ENCODE measurements around the gene CFAP157. TPM values are rescaled to one million over a fixed set of nuclear protein-coding genes. Genes with fewer than 3 reads are reported as not detected.

Gene CFAP157
- total RNA-seq, 1 donor from 2014 or later, result 0.85 TPM

DNA sequence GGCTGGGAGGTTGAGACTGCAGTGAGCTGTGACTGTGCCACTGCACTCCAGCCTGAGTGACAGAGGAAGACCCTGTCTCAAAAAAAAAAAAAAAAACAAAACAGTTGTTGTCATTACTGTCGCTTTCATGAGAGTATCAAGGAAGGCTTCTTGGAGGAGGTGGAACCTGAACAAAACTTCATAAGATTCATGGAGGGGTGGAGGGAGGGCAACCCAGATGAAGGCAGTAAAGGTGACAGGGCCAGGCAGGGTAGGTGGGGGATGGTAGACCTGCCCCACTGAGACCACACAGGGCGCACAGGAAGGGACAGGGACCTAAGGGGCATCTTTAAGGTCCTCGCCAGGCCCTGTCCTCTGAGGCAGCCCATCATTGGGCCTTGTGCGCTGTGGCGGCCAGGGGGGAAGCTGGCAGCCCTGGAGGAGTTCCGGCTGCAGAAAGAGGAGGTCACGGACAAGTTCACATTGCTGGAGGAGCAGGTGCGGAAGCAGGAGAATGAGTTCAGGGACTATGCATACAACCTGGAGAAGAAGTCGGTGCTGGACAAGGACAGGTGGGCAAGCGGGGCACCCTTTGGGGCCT, 3.5 kb downstream of the CFAP157 start:
- no peak overlapping the region for H3K27ac Mint-ChIP-seq (ENCODE audit: unreplicated experiment)
- H3K4me1 Mint-ChIP-seq (ENCODE audit: unreplicated experiment), result peaks cover 19% of the 10 kb centered on the region

DNA sequence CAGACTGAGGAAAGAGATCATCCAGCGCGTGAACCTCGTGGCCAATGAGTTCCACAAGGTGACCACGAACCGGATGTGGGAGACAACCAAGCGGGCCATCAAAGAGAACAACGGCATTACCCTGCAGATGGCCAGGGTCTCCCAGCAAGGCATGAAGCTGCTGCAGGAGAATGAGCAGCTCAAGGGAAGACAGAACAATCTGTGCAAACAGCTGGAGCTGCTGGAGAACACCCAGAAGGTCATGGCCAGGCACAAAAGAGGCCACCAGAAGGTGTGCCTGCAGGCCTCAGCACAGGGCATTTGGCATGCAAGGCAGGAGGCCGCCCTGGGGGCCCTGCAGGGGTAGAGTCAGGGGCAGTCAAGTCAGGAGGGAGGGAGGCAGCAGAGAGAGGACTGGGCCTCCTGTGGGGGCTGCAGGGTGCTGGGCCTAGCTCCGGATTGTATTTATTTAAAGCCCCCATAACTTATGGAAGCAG, 4.5 kb downstream of the CFAP157 start:
- Mint-ChIP-seq H3K36me3 (ENCODE audit: low read depth, unreplicated experiment) (no peaks in the 10 kb centered on the region), H3K27me3 (ENCODE audit: unreplicated experiment) (peaks cover 18% of the 10 kb centered on the region), H3K27ac (ENCODE audit: unreplicated experiment) (no peak overlapping the region), H3K9me3 (ENCODE audit: unreplicated experiment) (no peaks in the 10 kb centered on the region), H3K4me3 (ENCODE audit: unreplicated experiment) (no peak overlapping the region), H3K4me1 (ENCODE audit: unreplicated experiment) (peaks cover 16% of the 10 kb centered on the region)
- TF ChIP-seq, protein P1, sequence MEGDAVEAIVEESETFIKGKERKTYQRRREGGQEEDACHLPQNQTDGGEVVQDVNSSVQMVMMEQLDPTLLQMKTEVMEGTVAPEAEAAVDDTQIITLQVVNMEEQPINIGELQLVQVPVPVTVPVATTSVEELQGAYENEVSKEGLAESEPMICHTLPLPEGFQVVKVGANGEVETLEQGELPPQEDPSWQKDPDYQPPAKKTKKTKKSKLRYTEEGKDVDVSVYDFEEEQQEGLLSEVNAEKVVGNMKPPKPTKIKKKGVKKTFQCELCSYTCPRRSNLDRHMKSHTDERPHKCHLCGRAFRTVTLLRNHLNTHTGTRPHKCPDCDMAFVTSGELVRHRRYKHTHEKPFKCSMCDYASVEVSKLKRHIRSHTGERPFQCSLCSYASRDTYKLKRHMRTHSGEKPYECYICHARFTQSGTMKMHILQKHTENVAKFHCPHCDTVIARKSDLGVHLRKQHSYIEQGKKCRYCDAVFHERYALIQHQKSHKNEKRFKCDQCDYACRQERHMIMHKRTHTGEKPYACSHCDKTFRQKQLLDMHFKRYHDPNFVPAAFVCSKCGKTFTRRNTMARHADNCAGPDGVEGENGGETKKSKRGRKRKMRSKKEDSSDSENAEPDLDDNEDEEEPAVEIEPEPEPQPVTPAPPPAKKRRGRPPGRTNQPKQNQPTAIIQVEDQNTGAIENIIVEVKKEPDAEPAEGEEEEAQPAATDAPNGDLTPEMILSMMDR (IDR thresholded peaks at IDR 0.05; ENCODE audit: unreplicated experiment), result no peak
- DNase-seq (ENCODE audit: low spot score), result no peak

More for the DNA sequence above, 3.5 kb downstream of the CFAP157 start:
- Mint-ChIP-seq H3K4me3 (ENCODE audit: unreplicated experiment) (no peak overlapping the region), H3K36me3 (ENCODE audit: low read depth, unreplicated experiment) (no peaks in the 10 kb centered on the region), H3K27me3 (ENCODE audit: unreplicated experiment) (peaks cover 18% of the 10 kb centered on the region), H3K9me3 (ENCODE audit: unreplicated experiment) (no peaks in the 10 kb centered on the region)
- TF ChIP-seq, protein P1 (IDR thresholded peaks at IDR 0.05; ENCODE audit: unreplicated experiment), result no peak
- DNase-seq (ENCODE audit: low spot score), result no peak

DNA sequence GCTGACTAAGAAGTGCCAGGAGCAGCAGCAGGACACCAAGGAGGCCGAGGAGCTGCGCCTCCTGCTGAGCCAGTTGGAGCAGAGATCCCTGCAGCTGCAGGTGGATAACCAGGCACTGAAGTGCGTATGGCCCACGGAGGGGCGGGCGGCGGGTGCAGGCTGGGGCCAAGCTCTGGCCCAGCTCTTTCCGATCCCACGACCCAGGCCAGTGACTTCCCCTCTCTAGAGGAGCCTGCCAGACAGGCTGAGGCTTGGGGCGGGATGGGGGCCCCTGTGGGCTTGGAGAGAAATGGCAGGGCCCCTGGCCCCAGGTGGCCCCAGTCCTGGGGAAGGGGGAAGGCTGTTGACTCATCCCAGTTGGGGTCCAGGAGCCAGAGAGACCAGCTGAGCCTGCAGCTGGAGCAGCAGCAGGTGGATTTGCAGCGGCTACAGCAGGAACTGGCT, 5.1 kb downstream of the CFAP157 start:
- Mint-ChIP-seq H3K9me3 (ENCODE audit: unreplicated experiment) (no peaks in the 10 kb centered on the region), H3K4me3 (ENCODE audit: unreplicated experiment) (no peak overlapping the region), H3K36me3 (ENCODE audit: low read depth, unreplicated experiment) (no peaks in the 10 kb centered on the region), H3K4me1 (ENCODE audit: unreplicated experiment) (peaks cover 15% of the 10 kb centered on the region), H3K27ac (ENCODE audit: unreplicated experiment) (no peak overlapping the region), H3K27me3 (ENCODE audit: unreplicated experiment) (peaks cover 18% of the 10 kb centered on the region)
- no peak for DNase-seq (ENCODE audit: low spot score)
- TF ChIP-seq, protein P1 (IDR thresholded peaks at IDR 0.05; ENCODE audit: unreplicated experiment), result no peak

DNA sequence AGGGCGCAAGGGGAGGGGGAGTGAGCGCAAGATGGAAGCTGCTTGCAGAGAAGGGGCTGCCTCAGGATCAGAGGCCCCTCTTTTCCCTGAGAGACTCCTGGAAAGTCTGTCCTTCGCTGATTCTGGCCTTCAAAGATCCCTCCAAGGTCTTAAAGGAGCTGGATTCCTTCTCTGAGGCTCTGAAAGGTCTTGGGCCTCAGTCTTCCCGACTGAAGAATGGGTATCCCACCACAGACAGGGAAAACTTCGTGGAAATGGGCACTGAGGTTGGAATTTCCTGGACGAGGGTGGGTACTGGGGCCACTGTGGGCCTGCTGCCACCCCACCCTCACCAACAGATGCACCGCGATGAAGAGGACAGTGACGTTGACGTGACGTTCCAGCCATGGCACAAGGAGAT, 5.6 kb downstream of the CFAP157 start:
- Mint-ChIP-seq H3K27ac (ENCODE audit: unreplicated experiment) (no peak overlapping the region), H3K27me3 (ENCODE audit: unreplicated experiment) (peaks cover 18% of the 10 kb centered on the region), H3K36me3 (ENCODE audit: low read depth, unreplicated experiment) (no peaks in the 10 kb centered on the region), H3K4me1 (ENCODE audit: unreplicated experiment) (peaks cover 9% of the 10 kb centered on the region), H3K4me3 (ENCODE audit: unreplicated experiment) (no peak overlapping the region), H3K9me3 (ENCODE audit: unreplicated experiment) (no peaks in the 10 kb centered on the region)
- DNase-seq (ENCODE audit: low spot score), result no peak
- TF ChIP-seq, protein P1 (IDR thresholded peaks at IDR 0.05; ENCODE audit: unreplicated experiment), result no peak

DNA sequence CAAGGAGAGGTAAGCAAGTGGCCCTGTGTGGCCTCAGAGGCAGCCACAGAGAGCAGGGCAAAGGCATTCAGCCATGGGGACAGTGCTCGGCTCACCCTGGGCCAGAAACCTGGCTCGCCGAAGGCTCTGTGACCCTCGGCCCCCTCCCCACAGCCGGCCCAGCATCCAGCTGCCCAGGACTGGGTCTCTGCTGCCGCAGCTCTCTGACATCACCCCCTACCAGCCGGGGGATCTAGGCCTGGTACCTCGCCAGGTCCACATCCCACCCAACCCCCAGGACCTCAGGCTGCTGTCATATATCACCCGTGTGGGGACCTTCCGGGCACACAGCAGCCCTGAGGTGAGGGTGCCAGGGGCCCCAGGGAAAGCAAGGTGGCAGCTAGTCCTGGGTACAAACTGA, 6.1 kb downstream of the CFAP157 start:
- peaks cover 4% of the 10 kb centered on the region for H3K4me1 Mint-ChIP-seq (ENCODE audit: unreplicated experiment)
- no peak for DNase-seq (ENCODE audit: low spot score)
- TF ChIP-seq, protein P1 (IDR thresholded peaks at IDR 0.05; ENCODE audit: unreplicated experiment), result no peak
- H3K27ac Mint-ChIP-seq (ENCODE audit: unreplicated experiment), result no peak overlapping the region
- no peaks in the 10 kb centered on the region for H3K36me3 Mint-ChIP-seq (ENCODE audit: low read depth, unreplicated experiment)
- peaks cover 21% of the 10 kb centered on the region for H3K27me3 Mint-ChIP-seq (ENCODE audit: unreplicated experiment)
- no peaks in the 10 kb centered on the region for H3K9me3 Mint-ChIP-seq (ENCODE audit: unreplicated experiment)
- no peak overlapping the region for H3K4me3 Mint-ChIP-seq (ENCODE audit: unreplicated experiment)

Data from endothelial cell (in vitro differentiated cells).